H9 (cell line): ENCODE results near the gene CCDC68. TPM values are rescaled to one million over a fixed set of nuclear protein-coding genes. Genes with fewer than 3 reads are reported as not detected.

ENCODE experiments used
- DNase-seq: peaks from one replicate; pipeline ENCODE4 v3.0.0-alpha.2; 2017
- H2AFZ ChIP-seq: one replicate; pipeline ENCODE4 v1.6.1; 2013; ENCODE audit warnings: mild to moderate bottlenecking, low read length, control low read depth, moderate library complexity
- H2AK5ac ChIP-seq: 2 replicates; pipeline ENCODE4 v1.6.1; 2013; ENCODE audit warnings: low read length, control low read depth, mixed read lengths; ENCODE audit not compliant: insufficient read length
- H2BK120ac ChIP-seq: one replicate; pipeline ENCODE4 v1.6.1; 2013; ENCODE audit warnings: low read depth, mild to moderate bottlenecking, low read length, control low read depth, inconsistent platforms; ENCODE audit not compliant: poor library complexity, severe bottlenecking
- H2BK12ac ChIP-seq: 2 replicates; pipeline ENCODE4 v1.6.1; 2013; ENCODE audit warnings: low read length, control low read depth, mixed read lengths, low read depth; ENCODE audit not compliant: insufficient read length
- H2BK15ac ChIP-seq: 2 replicates; pipeline ENCODE4 v1.6.1; 2013; ENCODE audit warnings: low read depth, low read length, control low read depth
- H2BK20ac ChIP-seq: one replicate; pipeline ENCODE4 v1.6.1; 2013; ENCODE audit warnings: low read depth, mild to moderate bottlenecking, low read length, control low read depth, inconsistent platforms; ENCODE audit not compliant: poor library complexity, severe bottlenecking
- H2BK5ac ChIP-seq: 2 replicates; pipeline ENCODE4 v1.6.1; 2013; ENCODE audit warnings: low read length, control low read depth, mixed read lengths; ENCODE audit not compliant: insufficient read length
- H3K14ac ChIP-seq: 2 replicates; pipeline ENCODE4 v1.6.1; 2013; ENCODE audit warnings: low read length, control low read depth; ENCODE audit not compliant: insufficient read depth
- H3K18ac ChIP-seq: 2 replicates; pipeline ENCODE4 v1.6.1; 2013; ENCODE audit warnings: low read depth, mild to moderate bottlenecking, mixed read lengths, low read length, control low read depth; ENCODE audit not compliant: insufficient read length
- H3K23ac ChIP-seq: 2 replicates; pipeline ENCODE4 v1.6.1; 2013; ENCODE audit warnings: low read length, control low read depth, mixed read lengths, low read depth; ENCODE audit not compliant: insufficient read length
- H3K23me2 ChIP-seq: 2 replicates; pipeline ENCODE4 v1.6.1; 2013; ENCODE audit warnings: low read depth, mild to moderate bottlenecking, mixed read lengths, low read length, control low read depth; ENCODE audit not compliant: insufficient read length, poor library complexity, severe bottlenecking
- H3K27ac ChIP-seq: 2 replicates; pipeline ENCODE4 v1.5.1; 2013; ENCODE audit warnings: low read length, control low read depth, mixed read lengths, low read depth; ENCODE audit not compliant: insufficient read length
- H3K27me3 ChIP-seq: 2 replicates; pipeline ENCODE4 v1.6.1; 2013; ENCODE audit warnings: low read length, control low read depth, inconsistent platforms; ENCODE audit not compliant: insufficient read depth
- H3K4ac ChIP-seq: 2 replicates; pipeline ENCODE4 v1.6.1; 2013; ENCODE audit warnings: low read depth, mild to moderate bottlenecking, control low read depth, inconsistent platforms, low read length, moderate library complexity
- H3K4me1 ChIP-seq: 2 replicates; pipeline ENCODE4 v1.6.1; 2013; ENCODE audit warnings: low read length, control low read depth, inconsistent platforms; ENCODE audit not compliant: insufficient read depth
- H3K4me2 ChIP-seq: 2 replicates; pipeline ENCODE4 v1.6.1; 2013; ENCODE audit warnings: low read length, control low read depth, mixed read lengths; ENCODE audit not compliant: insufficient read length, insufficient read depth
- H3K56ac ChIP-seq: 2 replicates; pipeline ENCODE4 v1.6.1; 2013; ENCODE audit warnings: low read depth, mild to moderate bottlenecking, mixed read lengths, low read length, control low read depth; ENCODE audit not compliant: insufficient read length
- H3K79me1 ChIP-seq: 2 replicates; pipeline ENCODE4 v1.6.1; 2013; ENCODE audit warnings: low read depth, mild to moderate bottlenecking, moderate library complexity, low read length, control low read depth, inconsistent platforms; ENCODE audit not compliant: insufficient read depth, poor library complexity, severe bottlenecking
- H3K79me2 ChIP-seq: 2 replicates; pipeline ENCODE4 v1.6.1; 2013; ENCODE audit warnings: low read length, control low read depth, inconsistent platforms; ENCODE audit not compliant: insufficient read depth
- H3K9ac ChIP-seq: 2 replicates; pipeline ENCODE4 v1.6.1; 2013; ENCODE audit warnings: low read length, control low read depth, mixed read lengths; ENCODE audit not compliant: insufficient read length; ENCODE audit errors: extremely low read depth
- H3K9me3 ChIP-seq: one replicate; pipeline ENCODE4 v1.6.1; 2013; ENCODE audit warnings: low read depth, low read length, inconsistent platforms; ENCODE audit not compliant: control insufficient read depth
- H3T11ph ChIP-seq: one replicate; pipeline ENCODE4 v1.6.1; 2013; ENCODE audit warnings: mild to moderate bottlenecking, low read length, control low read depth, inconsistent platforms
- H4K20me1 ChIP-seq: one replicate; pipeline ENCODE4 v1.6.1; 2013; ENCODE audit not compliant: control insufficient read depth, insufficient read length, insufficient read depth
- H4K5ac ChIP-seq: 2 replicates; pipeline ENCODE4 v1.6.1; 2013; ENCODE audit warnings: low read depth, mild to moderate bottlenecking, mixed read lengths, low read length, control low read depth; ENCODE audit not compliant: insufficient read length
- H4K8ac ChIP-seq: replicated peaks from 2 replicates; pipeline ENCODE4 v1.6.1; 2013; ENCODE audit warnings: low read length, control low read depth, mixed read lengths, low read depth; ENCODE audit not compliant: insufficient read length
- H4K91ac ChIP-seq: 2 replicates; pipeline ENCODE4 v1.6.1; 2013; ENCODE audit warnings: low read depth, mild to moderate bottlenecking, moderate library complexity, mixed read lengths, low read length, control low read depth; ENCODE audit not compliant: insufficient read length
- H3K27ac Mint-ChIP-seq, 3 experiments: 2 replicates in 2 of 3; 3 replicates in 1 of 3; pipeline ENCODE4 v1.8.0; 2020 to 2021; ENCODE audit warnings: mixed read lengths in 3 of 3, mild to moderate bottlenecking in 1 of 3, moderate library complexity in 1 of 3
- H3K27me3 Mint-ChIP-seq: 2 replicates; pipeline ENCODE4 v1.8.0; 2021; ENCODE audit warnings: low read depth, mild to moderate bottlenecking, moderate library complexity, mixed read lengths
- H3K36me3 Mint-ChIP-seq, 3 experiments: 2 replicates in 2 of 3; 3 replicates in 1 of 3; pipeline ENCODE4 v1.8.0; 2020 to 2021; ENCODE audit warnings: low read depth in 3 of 3, mixed read lengths in 3 of 3; ENCODE audit not compliant: insufficient read depth in 1 of 3
- H3K4me1 Mint-ChIP-seq, 2 experiments: 2 replicates each; pipeline ENCODE4 v1.8.0; 2020; ENCODE audit warnings: mixed read lengths in 2 of 2
- H3K4me3 Mint-ChIP-seq, 2 experiments: 2 replicates in 1 of 2; 3 replicates in 1 of 2; pipeline ENCODE4 v1.8.0; 2020 to 2021; ENCODE audit warnings: mild to moderate bottlenecking in 2 of 2, mixed read lengths in 2 of 2, moderate library complexity in 1 of 2
- H3K9me3 Mint-ChIP-seq, 2 experiments: 2 replicates in 1 of 2; 3 replicates in 1 of 2; pipeline ENCODE4 v1.8.0; 2020; ENCODE audit warnings: mild to moderate bottlenecking in 2 of 2, mixed read lengths in 2 of 2, moderate library complexity in 1 of 2
- CTCF ChIP-seq: fragments of 200-600 bp; sonication (generic); conservative IDR thresholded peaks from 3 replicates; pipeline ENCODE4 v1.8.0; 2021; ENCODE audit warnings: antibody characterized with exemption, mild to moderate bottlenecking
- WGBS: extraction: QIAGEN DNeasy Blood & Tissue Kit; methylation state at CpG from one replicate; pipeline ENCODE4 v1.1.7; 2013; ENCODE audit warnings: missing lambda C conversion rate, low lambda C conversion rate, mixed read lengths; ENCODE audit not compliant: insufficient read length; ENCODE audit errors: extremely low coverage; 5-methylcytosine and 5-hydroxymethylcytosine counted together
- total RNA-seq: library from RNA; stranded (reverse); gene quantifications from 2 replicates; pipeline ENCODE4 v1.2.1, GENCODE V29; 2021

The CCDC68 gene
- total RNA-seq, 1 experiment from 2014 or later, result not detected

DNA sequence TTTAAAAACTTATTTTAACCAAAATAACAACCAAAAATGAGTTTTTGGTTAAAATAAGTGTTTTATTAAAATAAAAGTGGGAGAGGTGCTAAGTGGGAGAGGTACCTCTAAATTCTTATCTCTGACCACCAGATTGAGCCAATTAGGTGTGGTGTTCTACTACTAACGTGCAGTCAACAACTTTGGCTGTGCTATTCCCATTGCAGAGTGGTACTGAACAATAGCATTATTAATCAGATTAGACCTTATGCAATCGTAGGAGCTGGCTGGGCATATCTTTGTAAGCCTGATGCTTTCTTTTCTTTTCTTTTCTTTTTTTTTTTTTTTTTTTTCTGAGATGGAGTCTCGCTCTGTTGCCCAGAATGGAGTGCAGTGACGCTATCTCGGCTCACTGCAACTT, 92.1 kb downstream of the CCDC68 start:
- Mint-ChIP-seq H3K4me3 (no peak overlapping the region), H3K36me3 (no peaks in the 10 kb centered on the region), H3K4me1 (no peaks in the 10 kb centered on the region), H3K9me3 (peaks cover 0 to 4% of the 10 kb centered on the region in 2 experiments; a peak in 1 of 5 replicates), H3K27me3 (no peaks in the 10 kb centered on the region), H3K27ac (no peak overlapping the region)
- no peak overlapping the region for H2BK120ac ChIP-seq
- H3K4me1 ChIP-seq, result no peaks in the 10 kb centered on the region
- H3K14ac ChIP-seq, result no peak overlapping the region
- no peak overlapping the region for H4K91ac ChIP-seq
- no peak overlapping the region for H4K8ac ChIP-seq
- H3K9me3 ChIP-seq, result no peaks in the 10 kb centered on the region
- no peaks in the 10 kb centered on the region for H3K23me2 ChIP-seq
- no peak overlapping the region for H3K23ac ChIP-seq
- H2AK5ac ChIP-seq, result no peak overlapping the region
- no CpG with 5 or more reads among the region's 5 CpGs for WGBS
- H2BK12ac ChIP-seq, result no peak overlapping the region
- no peaks in the 10 kb centered on the region for H3K27me3 ChIP-seq
- H3K79me1 ChIP-seq, result no peaks in the 10 kb centered on the region
- no peaks in the 10 kb centered on the region for H4K20me1 ChIP-seq
- no peak overlapping the region for H3K18ac ChIP-seq
- DNase-seq, result no peak
- H2BK15ac ChIP-seq, result no peak overlapping the region
- TF ChIP-seq CTCF, result no peak
- H3T11ph ChIP-seq, result no peak overlapping the region
- no peak overlapping the region for H3K4me2 ChIP-seq
- H3K4ac ChIP-seq, result no peak overlapping the region
- no peak overlapping the region for H2BK5ac ChIP-seq
- H2BK20ac ChIP-seq, result no peak overlapping the region
- no peak overlapping the region for H3K27ac ChIP-seq
- no peak overlapping the region for H3K9ac ChIP-seq
- H4K5ac ChIP-seq, result no peak overlapping the region
- no peak overlapping the region for H3K56ac ChIP-seq
- H3K79me2 ChIP-seq, result no peaks in the 10 kb centered on the region
- H2AFZ ChIP-seq, result no peak overlapping the region
